Measurements from ENCODE around the gene LEFTY2. TPM values are rescaled to one million over a fixed set of nuclear protein-coding genes. Genes with fewer than 3 reads are reported as not detected.
"Not testable (repeated sequence)": the region's sequence is repeated elsewhere in the genome, so short reads cannot be mapped to it uniquely, and the experiment has no call there.

Gene LEFTY2
- polyA plus RNA-seq, 1 experiment, result not detected

GRCh38 chr1:225888898-225889601 lies 52.0 kb downstream of the LEFTY2 start, which contains the start of gene LEFTY1:
LEFTY1 (minus strand) TSS chr1:225889146; CDS start chr1:225889066, 80 bp downstream.
- ChIA-PET CTCF (interaction anchor here (0.9 to 1.8 kb wide), 5 partner anchors 22 to 415 kb away, joined by 3 to 6 read pairs (median 3); no protein-coding TSS in a partner anchor), POLR2A (no interaction called here)
- no peak for TF ChIP-seq CTCF (IDR thresholded peaks at IDR 0.05; ENCODE audit: insufficient read depth, low read depth, low read length)
- H3K36me3 ChIP-seq (ENCODE audit: control insufficient read depth, insufficient read depth, low read length), result no peaks in the 10 kb centered on the region
- no peaks in the 10 kb centered on the region for H3K27me3 ChIP-seq (ENCODE audit: control insufficient read depth, insufficient read depth, low read length)
- no peak within 1 kb of the TSS for H3K4me3 ChIP-seq (ENCODE audit: low read depth, low read length)
- no peak for DNase-seq (ENCODE audit: low read depth)

GRCh38 chr1:225888289-225888897 lies 52.6 kb downstream of the LEFTY2 start:
- Histone ChIP-seq H3K27me3 (ENCODE audit: control insufficient read depth, insufficient read depth, low read length) (no peaks in the 10 kb centered on the region), H3K36me3 (ENCODE audit: control insufficient read depth, insufficient read depth, low read length) (no peaks in the 10 kb centered on the region), H3K4me3 (ENCODE audit: low read depth, low read length) (no peak overlapping the region)
- CTCF ChIA-PET, result interaction anchor here (1.4 to 1.8 kb wide), 2 partner anchors 23 to 415 kb away, joined by 3 to 6 read pairs; no protein-coding TSS in a partner anchor
- DNase-seq (ENCODE audit: low read depth), result no peak
- POLR2A ChIA-PET, result no interaction called here
- TF ChIP-seq CTCF (IDR thresholded peaks at IDR 0.05; ENCODE audit: insufficient read depth, low read depth, low read length), result no peak

GRCh38 chr1:225887554-225888288 lies 53.3 kb downstream of the LEFTY2 start:
- POLR2A ChIA-PET, result not testable (repeated sequence)
- CTCF ChIA-PET, result interaction anchor here (1.5 kb wide), 1 partner anchor 413 kb away, joined by 3 read pairs; no protein-coding TSS in a partner anchor

GRCh38 chr1:225887030-225887314 lies 54.0 kb downstream of the LEFTY2 start:
- POLR2A ChIA-PET, result no interaction called here
- CTCF ChIA-PET, result interaction anchor here (1.5 kb wide), 1 partner anchor 412 kb away, joined by 3 read pairs; no protein-coding TSS in a partner anchor
- TF ChIP-seq CTCF (IDR thresholded peaks at IDR 0.05; ENCODE audit: insufficient read depth, low read depth, low read length), result no peak
- DNase-seq (ENCODE audit: low read depth), result no peak
- Histone ChIP-seq H3K27me3 (ENCODE audit: control insufficient read depth, insufficient read depth, low read length) (no peaks in the 10 kb centered on the region), H3K4me3 (ENCODE audit: low read depth, low read length) (no peak overlapping the region), H3K36me3 (ENCODE audit: control insufficient read depth, insufficient read depth, low read length) (no peaks in the 10 kb centered on the region)

More at GRCh38 chr1:225887554-225888288, 53.3 kb downstream of the LEFTY2 start:
- not testable (repeated sequence) for DNase-seq (ENCODE audit: low read depth); H3K4me3 ChIP-seq (ENCODE audit: low read depth, low read length); H3K27me3 ChIP-seq (ENCODE audit: control insufficient read depth, insufficient read depth, low read length); H3K36me3 ChIP-seq (ENCODE audit: control insufficient read depth, insufficient read depth, low read length)

Small RNAs within 50 kb of the gene (small RNA-seq; reads per million reads assigned to genes)
- gene AL117348.1 (ENCODE audit: insufficient read length, low read depth, low replicate concordance) (not detected), gene NDUFA3P3 (ENCODE audit: insufficient read length, low read depth, low replicate concordance) (not detected)

Other genes with a start within 250 kb of the LEFTY2 start
- gene SRP9, start 163.4 kb downstream of the LEFTY2 start, polyA plus RNA-seq (2011; rRNA removed), result 250 and 272 TPM in 2 replicates
- gene EPHX1, start 131.1 kb downstream of the LEFTY2 start, polyA plus RNA-seq (2011; rRNA removed), result 17.9 and 34.3 TPM in 2 replicates
- gene TMEM63A, start 58.8 kb downstream of the LEFTY2 start, polyA plus RNA-seq (2011; rRNA removed), result 25.3 and 41.8 TPM in 2 replicates
- 0.09 and 0.10 TPM in 2 replicates for gene LEFTY1, start 52.1 kb downstream of the LEFTY2 start, polyA plus RNA-seq (2011; rRNA removed)
- 44.8 and 81.1 TPM in 2 replicates for gene PYCR2, start 17.0 kb downstream of the LEFTY2 start, polyA plus RNA-seq (2011; rRNA removed)
- 8.0 and 12.5 TPM in 2 replicates for gene SDE2, start 58.1 kb upstream of the LEFTY2 start, polyA plus RNA-seq (2011; rRNA removed)
- gene H3-3A, start 121.5 kb upstream of the LEFTY2 start, polyA plus RNA-seq (2011; rRNA removed), result 164 and 168 TPM in 2 replicates
- gene ACBD3, start 245.5 kb upstream of the LEFTY2 start, polyA plus RNA-seq (2011; rRNA removed), result 22.8 and 39.5 TPM in 2 replicates

Measured in BJ (cell line).